ENCODE data around the gene KLHL29. TPM values are rescaled to one million over a fixed set of nuclear protein-coding genes. Genes with fewer than 3 reads are reported as not detected.

Gene KLHL29
- total RNA-seq, 2 donors from 2014 or later, result 1.0 to 2.4 TPM

DNA sequence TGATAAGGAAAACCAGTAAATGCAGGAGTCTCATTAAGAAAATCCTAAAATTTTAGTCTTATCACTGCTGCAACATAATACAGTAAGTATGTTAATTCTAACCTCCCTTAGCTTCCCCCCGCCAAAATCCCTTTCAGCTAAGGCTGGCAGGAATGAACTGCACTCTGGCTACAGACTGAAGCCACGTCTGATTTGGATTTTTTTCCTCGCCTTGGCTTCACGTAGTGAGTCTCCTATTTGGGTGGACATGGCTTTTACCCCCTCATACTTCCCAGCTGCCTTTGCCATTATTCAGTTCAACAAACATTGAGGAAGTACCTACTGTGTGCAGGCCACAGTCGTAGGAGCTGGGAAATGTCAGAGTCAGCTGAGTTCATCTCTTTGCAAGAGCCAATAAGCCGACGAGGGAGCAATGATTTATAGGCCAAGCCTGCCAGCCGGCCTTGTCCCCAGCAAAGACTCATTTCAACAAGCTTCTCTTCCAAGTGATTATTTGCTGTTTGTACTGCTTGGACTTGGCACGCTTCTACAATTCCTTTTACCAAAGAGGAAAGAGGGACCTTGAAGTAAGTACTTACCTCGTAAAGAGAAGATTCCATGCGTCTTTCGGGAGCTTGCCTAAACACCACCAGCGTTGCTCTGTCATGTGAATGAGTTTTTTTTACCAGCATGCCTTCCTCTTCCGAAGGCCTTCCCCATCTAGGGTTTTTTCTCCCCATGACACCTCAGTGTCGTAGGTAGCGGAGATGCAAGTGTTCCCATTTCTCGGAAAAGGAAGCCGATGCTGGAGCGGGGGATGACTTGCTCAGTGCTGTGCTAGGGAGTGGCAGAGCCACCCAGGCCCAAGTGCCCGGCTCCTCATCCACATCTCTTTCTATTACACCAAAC is 138.6 kb downstream of the KLHL29 start:
- no peaks in the 10 kb centered on the region for H3K4me1 ChIP-seq (ENCODE audit: control insufficient read depth, insufficient read depth, low read length)
- Mint-ChIP-seq H3K4me3 (no peak overlapping the region), H3K4me1 (peaks cover 9% of the 10 kb centered on the region), H3K9me3 (no peaks in the 10 kb centered on the region), H3K36me3 (ENCODE audit: low read depth) (no peaks in the 10 kb centered on the region), H3K27ac (no peak overlapping the region), H3K27me3 (ENCODE audit: insufficient read depth) (no peaks in the 10 kb centered on the region)
- no peak for DNase-seq
- WGBS, 2 experiments (ENCODE audit: insufficient coverage in 1 of 2, insufficient read length in 1 of 2), result 91 to 94% methylated on average over 8 to 20 of the region's 20 CpGs
- H3K27ac ChIP-seq (ENCODE audit: low read depth, low read length), result no peak overlapping the region
- H3K4me3 ChIP-seq (ENCODE audit: low read length), result no peak overlapping the region
- no peaks in the 10 kb centered on the region for H3K27me3 ChIP-seq (ENCODE audit: control insufficient read depth, insufficient read depth, low read length, poor library complexity, severe bottlenecking)
- no peak overlapping the region for H3K9ac ChIP-seq (ENCODE audit: extremely low read depth, low read length, poor library complexity, severe bottlenecking)
- TF ChIP-seq, protein P1, sequence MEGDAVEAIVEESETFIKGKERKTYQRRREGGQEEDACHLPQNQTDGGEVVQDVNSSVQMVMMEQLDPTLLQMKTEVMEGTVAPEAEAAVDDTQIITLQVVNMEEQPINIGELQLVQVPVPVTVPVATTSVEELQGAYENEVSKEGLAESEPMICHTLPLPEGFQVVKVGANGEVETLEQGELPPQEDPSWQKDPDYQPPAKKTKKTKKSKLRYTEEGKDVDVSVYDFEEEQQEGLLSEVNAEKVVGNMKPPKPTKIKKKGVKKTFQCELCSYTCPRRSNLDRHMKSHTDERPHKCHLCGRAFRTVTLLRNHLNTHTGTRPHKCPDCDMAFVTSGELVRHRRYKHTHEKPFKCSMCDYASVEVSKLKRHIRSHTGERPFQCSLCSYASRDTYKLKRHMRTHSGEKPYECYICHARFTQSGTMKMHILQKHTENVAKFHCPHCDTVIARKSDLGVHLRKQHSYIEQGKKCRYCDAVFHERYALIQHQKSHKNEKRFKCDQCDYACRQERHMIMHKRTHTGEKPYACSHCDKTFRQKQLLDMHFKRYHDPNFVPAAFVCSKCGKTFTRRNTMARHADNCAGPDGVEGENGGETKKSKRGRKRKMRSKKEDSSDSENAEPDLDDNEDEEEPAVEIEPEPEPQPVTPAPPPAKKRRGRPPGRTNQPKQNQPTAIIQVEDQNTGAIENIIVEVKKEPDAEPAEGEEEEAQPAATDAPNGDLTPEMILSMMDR (conservative IDR thresholded peaks at IDR 0.05), result no peak
- no peaks in the 10 kb centered on the region for H3K36me3 ChIP-seq (ENCODE audit: control insufficient read depth, insufficient read depth, low read length)
- no peaks in the 10 kb centered on the region for H3K9me3 ChIP-seq (ENCODE audit: control insufficient read depth, low read length)

DNA sequence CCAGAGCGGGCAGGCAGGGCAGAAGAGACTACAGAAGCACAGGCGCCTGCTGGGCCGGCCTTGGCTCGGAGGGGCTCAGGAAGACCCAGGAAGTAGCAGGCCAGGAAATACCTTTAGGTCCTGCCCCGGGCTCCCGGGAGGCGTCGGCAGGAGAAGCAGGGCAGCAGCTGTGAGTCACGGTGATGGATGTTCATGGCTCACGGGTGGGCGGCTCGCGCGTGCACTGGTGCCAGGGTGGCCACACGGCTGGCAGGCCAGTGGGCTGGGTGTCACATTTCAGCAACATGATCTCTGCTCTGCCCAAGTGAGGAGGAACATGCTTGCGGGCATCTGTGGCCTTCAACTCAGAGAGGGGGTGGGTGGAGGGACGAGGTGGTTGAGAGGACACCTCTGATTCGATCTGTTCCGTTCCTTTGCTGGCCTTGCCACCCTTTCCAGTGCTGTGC is 139.3 kb downstream of the KLHL29 start:
- no peak overlapping the region for H3K4me3 ChIP-seq (ENCODE audit: low read length)
- TF ChIP-seq, protein P1 (conservative IDR thresholded peaks at IDR 0.05), result no peak
- no peaks in the 10 kb centered on the region for H3K4me1 ChIP-seq (ENCODE audit: control insufficient read depth, insufficient read depth, low read length)
- H3K27me3 ChIP-seq (ENCODE audit: control insufficient read depth, insufficient read depth, low read length, poor library complexity, severe bottlenecking), result no peaks in the 10 kb centered on the region
- Mint-ChIP-seq H3K4me3 (no peak overlapping the region), H3K27me3 (ENCODE audit: insufficient read depth) (no peaks in the 10 kb centered on the region), H3K9me3 (no peaks in the 10 kb centered on the region), H3K27ac (no peak overlapping the region), H3K36me3 (ENCODE audit: low read depth) (no peaks in the 10 kb centered on the region), H3K4me1 (peaks cover 9% of the 10 kb centered on the region)
- no peak overlapping the region for H3K9ac ChIP-seq (ENCODE audit: extremely low read depth, low read length, poor library complexity, severe bottlenecking)
- no peaks in the 10 kb centered on the region for H3K9me3 ChIP-seq (ENCODE audit: control insufficient read depth, low read length)
- 90 to 93% methylated on average over 15 to 19 of the region's 19 CpGs for WGBS, 2 experiments (ENCODE audit: insufficient coverage in 1 of 2, insufficient read length in 1 of 2)
- DNase-seq, result no peak
- H3K27ac ChIP-seq (ENCODE audit: low read depth, low read length), result no peak overlapping the region
- no peaks in the 10 kb centered on the region for H3K36me3 ChIP-seq (ENCODE audit: control insufficient read depth, insufficient read depth, low read length)

DNA sequence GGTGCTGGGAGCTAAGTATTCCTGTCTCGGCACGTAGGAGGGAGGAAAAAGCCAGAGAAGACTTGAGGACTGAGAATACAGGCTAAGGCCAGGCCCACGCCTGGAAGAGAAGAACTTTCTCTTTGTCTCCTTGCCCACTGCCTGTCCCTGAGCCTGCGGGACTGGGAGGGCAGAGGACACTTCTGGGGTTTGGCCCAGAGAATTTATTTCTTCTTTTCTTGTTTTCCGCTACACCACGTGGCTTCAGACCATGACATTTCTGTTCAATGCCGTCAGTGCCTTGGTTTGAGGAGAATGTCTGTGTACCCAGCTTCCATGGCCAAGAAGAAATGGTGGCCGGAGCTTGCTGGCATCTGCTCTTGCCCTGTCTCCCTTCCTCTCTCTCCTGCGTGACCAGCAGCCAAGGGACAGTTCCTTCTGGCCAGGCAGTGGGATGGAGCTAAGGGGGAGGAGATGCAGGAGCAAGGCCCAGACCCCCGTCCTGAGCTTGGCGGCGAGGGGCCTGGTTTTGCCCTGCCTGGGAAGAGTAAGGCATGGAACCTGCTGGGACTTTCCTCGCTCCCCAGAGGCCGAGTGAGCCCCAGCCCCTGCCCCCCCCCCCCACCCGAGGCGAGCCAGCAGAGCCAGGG is 140.3 kb downstream of the KLHL29 start:
- WGBS, 2 experiments (ENCODE audit: insufficient coverage in 1 of 2, insufficient read length in 1 of 2), result 87 to 89% methylated on average over 11 to 15 of the region's 16 CpGs
- peaks cover 5% of the 10 kb centered on the region for H3K4me1 Mint-ChIP-seq
- no peaks in the 10 kb centered on the region for H3K9me3 Mint-ChIP-seq
- Histone ChIP-seq H3K9ac (ENCODE audit: extremely low read depth, low read length, poor library complexity, severe bottlenecking) (no peak overlapping the region), H3K9me3 (ENCODE audit: control insufficient read depth, low read length) (no peaks in the 10 kb centered on the region), H3K27ac (ENCODE audit: low read depth, low read length) (no peak overlapping the region), H3K27me3 (ENCODE audit: control insufficient read depth, insufficient read depth, low read length, poor library complexity, severe bottlenecking) (no peaks in the 10 kb centered on the region), H3K4me3 (ENCODE audit: low read length) (no peak overlapping the region), H3K36me3 (ENCODE audit: control insufficient read depth, insufficient read depth, low read length) (no peaks in the 10 kb centered on the region), H3K4me1 (ENCODE audit: control insufficient read depth, insufficient read depth, low read length) (no peaks in the 10 kb centered on the region)
- H3K27ac Mint-ChIP-seq, result no peak overlapping the region
- TF ChIP-seq, protein P1 (conservative IDR thresholded peaks at IDR 0.05), result no peak
- H3K27me3 Mint-ChIP-seq (ENCODE audit: insufficient read depth), result no peaks in the 10 kb centered on the region
- no peak for DNase-seq
- H3K4me3 Mint-ChIP-seq, result no peak overlapping the region
- H3K36me3 Mint-ChIP-seq (ENCODE audit: low read depth), result no peaks in the 10 kb centered on the region

All from endodermal cell (in vitro differentiated cells).